ENCODE measurements around the gene SRPK2. TPM values are rescaled to one million over a fixed set of nuclear protein-coding genes. Genes with fewer than 3 reads are reported as not detected.

SRPK2 gene
- polyA plus RNA-seq, 1 of the 3 experiments (the other 2 are of a cell fraction) = 15.4 TPM

DNA sequence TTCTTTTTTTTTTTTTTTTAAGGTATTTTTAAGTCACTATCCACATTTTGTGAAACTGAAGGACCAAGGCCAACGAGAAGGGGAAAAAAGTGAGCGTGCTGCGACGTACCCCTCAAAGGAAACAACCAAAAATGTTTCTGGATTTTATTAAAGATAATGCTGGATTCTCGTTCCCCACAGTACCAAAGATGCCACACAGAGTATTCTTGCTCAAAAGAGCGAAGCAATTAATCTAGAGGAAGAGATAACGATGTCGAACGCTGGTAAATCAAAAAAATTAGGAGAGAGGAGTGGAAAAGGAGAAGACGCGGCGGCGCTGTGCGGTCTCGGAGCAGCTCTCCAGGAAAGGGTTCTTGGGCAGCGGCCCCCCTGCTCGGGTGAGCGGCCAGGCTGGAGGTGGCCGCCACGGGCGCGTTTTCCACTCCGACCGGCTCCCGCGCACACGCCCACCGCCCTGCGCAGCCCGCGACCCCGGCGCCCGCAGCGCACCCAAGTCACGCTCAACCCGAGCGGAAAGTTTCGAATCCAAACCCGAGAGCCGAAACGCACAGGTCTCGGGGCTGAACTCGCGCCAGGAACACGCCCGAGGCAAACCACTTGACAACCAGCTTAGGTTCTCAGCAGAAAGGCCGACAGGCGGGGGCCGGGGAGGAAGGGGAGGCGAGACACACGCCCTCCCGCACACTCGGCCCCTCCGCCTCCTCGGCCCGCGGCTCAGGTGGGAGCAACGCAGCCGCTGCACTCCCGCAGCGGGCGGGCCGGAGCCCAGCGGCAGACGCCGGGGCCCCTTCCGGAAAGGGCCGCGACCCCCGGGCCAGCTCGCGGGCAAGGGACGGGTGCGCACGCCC lies 989 bp downstream of the SRPK2 start:
- DNase-seq = peak; percentile 87
- H3K4me2 ChIP-seq = peak overlapping the region; percentile 82
- H3K27ac ChIP-seq (ENCODE audit: low read depth in 2 of 2, low read length in 1 of 2) = peak overlapping the region; percentile 18 to 46; a peak in 2 of 4 replicates
- H3K9me2 ChIP-seq = no peaks in the 10 kb centered on the region
- H3K79me2 ChIP-seq (ENCODE audit: insufficient read depth) = peaks cover 53% of the 10 kb centered on the region
- peaks cover 49% of the 10 kb centered on the region for H4K20me1 ChIP-seq (ENCODE audit: insufficient read depth)
- H3K4me1 ChIP-seq (ENCODE audit: control insufficient read depth in 1 of 2, insufficient read depth in 2 of 2, low read depth in 1 of 2, low read length in 1 of 2) = peaks cover 0 to 6% of the 10 kb centered on the region in 2 experiments; a peak in 2 of 4 replicates
- peak overlapping the region; percentile 72 to 94 for H3K4me3 ChIP-seq (ENCODE audit: low read depth in 2 of 2, low read length in 1 of 2)
- ChIA-PET POLR2A (interaction anchor here (0.7 to 1.4 kb wide), 4 partner anchors 193 to 404 kb away, joined by 3 to 5 read pairs (median 4); partner anchors contain the start of genes EFCAB10 and KMT2E), CTCF (interaction anchor here (0.8 to 2.5 kb wide), 10 partner anchors 11 to 469 kb away, joined by 3 to 9 read pairs (median 4); no protein-coding TSS in a partner anchor)
- H3K36me3 ChIP-seq (replicated peaks in 1 of 2; ENCODE audit: control insufficient read depth in 1 of 2, insufficient read depth in 2 of 2, low read length in 1 of 2) = peaks cover 0 to 8% of the 10 kb centered on the region in 2 experiments
- H3K9me3 ChIP-seq = no peaks in the 10 kb centered on the region
- peak overlapping the region; percentile 62 for H3K9ac ChIP-seq
- H3K27me3 ChIP-seq (ENCODE audit: insufficient read depth) = no peaks in the 10 kb centered on the region
- TF ChIP-seq POLR2AphosphoS5 (IDR thresholded peaks at IDR 0.05; ENCODE audit: low read depth, low read length) (no peak), MXI1 (IDR thresholded peaks at IDR 0.05; ENCODE audit: low read depth, low read length) (peak; percentile 73; the same call in 1 of the 2 replicates), RAD21 (IDR thresholded peaks at IDR 0.05; ENCODE audit: low read length) (peak; percentile 2; the same call in 1 of the 2 replicates), SIN3A (IDR thresholded peaks at IDR 0.05; ENCODE audit: borderline replicate concordance, low read depth, low read length) (0 out of 2 replicates have a peak, but pooled peaks have one; percentile 55), MAX (IDR thresholded peaks at IDR 0.05; ENCODE audit: low read depth) (0 out of 2 replicates have a peak, but pooled peaks have one; percentile 21), ELF1 (IDR thresholded peaks at IDR 0.05) (no peak), NRF1 (IDR thresholded peaks at IDR 0.05; ENCODE audit: low read depth, low read length) (peak; percentile 43), RFX5 (IDR thresholded peaks at IDR 0.05; ENCODE audit: low read length) (no peak)
- TF ChIP-seq, protein P1, sequence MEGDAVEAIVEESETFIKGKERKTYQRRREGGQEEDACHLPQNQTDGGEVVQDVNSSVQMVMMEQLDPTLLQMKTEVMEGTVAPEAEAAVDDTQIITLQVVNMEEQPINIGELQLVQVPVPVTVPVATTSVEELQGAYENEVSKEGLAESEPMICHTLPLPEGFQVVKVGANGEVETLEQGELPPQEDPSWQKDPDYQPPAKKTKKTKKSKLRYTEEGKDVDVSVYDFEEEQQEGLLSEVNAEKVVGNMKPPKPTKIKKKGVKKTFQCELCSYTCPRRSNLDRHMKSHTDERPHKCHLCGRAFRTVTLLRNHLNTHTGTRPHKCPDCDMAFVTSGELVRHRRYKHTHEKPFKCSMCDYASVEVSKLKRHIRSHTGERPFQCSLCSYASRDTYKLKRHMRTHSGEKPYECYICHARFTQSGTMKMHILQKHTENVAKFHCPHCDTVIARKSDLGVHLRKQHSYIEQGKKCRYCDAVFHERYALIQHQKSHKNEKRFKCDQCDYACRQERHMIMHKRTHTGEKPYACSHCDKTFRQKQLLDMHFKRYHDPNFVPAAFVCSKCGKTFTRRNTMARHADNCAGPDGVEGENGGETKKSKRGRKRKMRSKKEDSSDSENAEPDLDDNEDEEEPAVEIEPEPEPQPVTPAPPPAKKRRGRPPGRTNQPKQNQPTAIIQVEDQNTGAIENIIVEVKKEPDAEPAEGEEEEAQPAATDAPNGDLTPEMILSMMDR (IDR thresholded peaks at IDR 0.05) = peak; percentile 38
- H3F3A ChIP-seq (replicated peaks; ENCODE audit: insufficient read depth) = peaks cover 15% of the 10 kb centered on the region
- peak overlapping the region; percentile 49; the same call in 1 of the 2 replicates for H2AFZ ChIP-seq (ENCODE audit: low read depth)
- WGBS (ENCODE audit: low lambda C conversion rate) = 8% methylated on average over 37 of the region's 76 CpGs

DNA sequence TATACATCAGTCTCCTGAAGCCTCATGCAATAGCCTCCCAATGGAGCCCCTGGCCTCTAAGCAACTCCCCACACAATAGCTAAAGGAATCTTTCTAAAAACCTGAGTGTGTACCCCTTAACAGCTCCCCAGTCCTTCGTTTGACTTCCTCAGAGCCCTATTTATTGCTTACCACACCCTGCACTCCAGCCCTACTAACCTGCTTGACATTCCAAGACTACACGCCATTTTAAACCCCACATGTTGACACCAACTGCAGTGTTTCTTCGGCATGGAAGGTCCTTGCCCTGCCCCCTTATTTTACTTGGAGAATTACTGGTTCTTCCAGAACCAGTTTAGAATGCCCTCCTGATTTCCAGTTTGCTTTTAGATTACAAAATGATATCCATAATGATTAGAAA lies 10.8 kb downstream of the SRPK2 start:
- Histone ChIP-seq H3K9me2 (no peaks in the 10 kb centered on the region), H3K27ac (ENCODE audit: low read depth in 2 of 2, low read length in 1 of 2) (no peak overlapping the region), H3K9ac (no peak overlapping the region), H3K79me2 (ENCODE audit: insufficient read depth) (peaks cover 100% of the 10 kb centered on the region), H3K27me3 (ENCODE audit: insufficient read depth) (no peaks in the 10 kb centered on the region), H3K4me2 (no peak overlapping the region), H3F3A (replicated peaks; ENCODE audit: insufficient read depth) (peaks cover 9% of the 10 kb centered on the region), H3K4me3 (ENCODE audit: low read depth in 2 of 2, low read length in 1 of 2) (no peak overlapping the region), H2AFZ (ENCODE audit: low read depth) (no peak overlapping the region), H4K20me1 (ENCODE audit: insufficient read depth) (peaks cover 92% of the 10 kb centered on the region), H3K9me3 (no peaks in the 10 kb centered on the region), H3K36me3 (replicated peaks in 1 of 2; ENCODE audit: control insufficient read depth in 1 of 2, insufficient read depth in 2 of 2, low read length in 1 of 2) (peaks cover 0 to under 1% of the 10 kb centered on the region in 2 experiments), H3K4me1 (ENCODE audit: control insufficient read depth in 1 of 2, insufficient read depth in 2 of 2, low read depth in 1 of 2, low read length in 1 of 2) (no peaks in the 10 kb centered on the region; a peak in 1 of 4 replicates)
- ChIA-PET CTCF (interaction anchor here (0.9 kb wide), 1 partner anchor 396 kb away, joined by 5 read pairs; no protein-coding TSS in a partner anchor), POLR2A (interaction anchor here (0.8 kb wide), 1 partner anchor 110 kb away, joined by 3 read pairs; no protein-coding TSS in a partner anchor)
- WGBS (ENCODE audit: low lambda C conversion rate) = 100% methylated on average over 3 of the region's 3 CpGs
- no peak for DNase-seq
- TF ChIP-seq, protein P2, sequence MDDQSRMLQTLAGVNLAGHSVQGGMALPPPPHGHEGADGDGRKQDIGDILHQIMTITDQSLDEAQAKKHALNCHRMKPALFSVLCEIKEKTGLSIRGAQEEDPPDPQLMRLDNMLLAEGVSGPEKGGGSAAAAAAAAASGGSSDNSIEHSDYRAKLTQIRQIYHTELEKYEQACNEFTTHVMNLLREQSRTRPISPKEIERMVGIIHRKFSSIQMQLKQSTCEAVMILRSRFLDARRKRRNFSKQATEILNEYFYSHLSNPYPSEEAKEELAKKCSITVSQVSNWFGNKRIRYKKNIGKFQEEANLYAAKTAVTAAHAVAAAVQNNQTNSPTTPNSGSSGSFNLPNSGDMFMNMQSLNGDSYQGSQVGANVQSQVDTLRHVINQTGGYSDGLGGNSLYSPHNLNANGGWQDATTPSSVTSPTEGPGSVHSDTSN (IDR thresholded peaks at IDR 0.05) = no peak
- no peak for TF ChIP-seq GABPA (IDR thresholded peaks at IDR 0.05; ENCODE audit: low read depth)
- TF ChIP-seq RFX5 (IDR thresholded peaks at IDR 0.05; ENCODE audit: low read length) = no peak
- TF ChIP-seq YY1 (IDR thresholded peaks at IDR 0.05; ENCODE audit: low read depth) = no peak
- no peak for TF ChIP-seq RCOR1 (IDR thresholded peaks at IDR 0.05; ENCODE audit: low read length)
- TF ChIP-seq EP300 (IDR thresholded peaks at IDR 0.05; ENCODE audit: borderline replicate concordance in 1 of 2, low read depth in 1 of 2, low read length in 1 of 2) = no peak
- TF ChIP-seq USF2 (IDR thresholded peaks at IDR 0.05; ENCODE audit: borderline replicate concordance, low read depth, low read length) = no peak
- no peak for TF ChIP-seq FOSL2 (IDR thresholded peaks at IDR 0.05; ENCODE audit: borderline replicate concordance, low read depth)
- no peak for TF ChIP-seq MAX (IDR thresholded peaks at IDR 0.05; ENCODE audit: low read depth)
- TF ChIP-seq ZBTB33 (IDR thresholded peaks at IDR 0.05; ENCODE audit: borderline replicate concordance, low read depth) = no peak
- no peak for TF ChIP-seq RAD21 (IDR thresholded peaks at IDR 0.05; ENCODE audit: low read length)

All from SK-N-SH (cell line).